Keratinocyte (primary cell): Measurements from ENCODE around the gene UNKL. TPM values are rescaled to one million over a fixed set of nuclear protein-coding genes. Genes with fewer than 3 reads are reported as not detected.

ENCODE experiments used
- DNase-seq: peaks from one replicate; pipeline ENCODE4 v3.0.0-alpha.2; 2011; ENCODE audit warnings: low read depth, missing footprints, low spot score
- FAIRE-seq: peaks from 2 replicates; lab custom pipeline; 2011; peaks lifted over from hg19 to GRCh38; lab: Jason Lieb, UNC
- H2AFZ ChIP-seq: 2 replicates; pipeline ENCODE4 v1.6.0; 2012; ENCODE audit warnings: low read length, control low read depth, inconsistent platforms; ENCODE audit not compliant: control insufficient read depth
- H3K27ac ChIP-seq: 2 replicates; pipeline ENCODE4 v1.5.1; 2011; ENCODE audit warnings: low read length; ENCODE audit not compliant: control insufficient read depth, insufficient read depth
- H3K27me3 ChIP-seq: 3 replicates; pipeline ENCODE4 v1.6.0; 2011; ENCODE audit warnings: low read length; ENCODE audit not compliant: control insufficient read depth, insufficient read depth; ENCODE audit errors: extremely low read depth
- H3K36me3 ChIP-seq, 2 experiments: 2 replicates in 1 of 2; 3 replicates in 1 of 2; pipeline ENCODE4 v1.5.1; 2011; ENCODE audit warnings: low read length in 2 of 2, mild to moderate bottlenecking in 1 of 2; ENCODE audit not compliant: control insufficient read depth in 2 of 2, insufficient read depth in 2 of 2; ENCODE audit errors: extremely low read depth in 1 of 2
- H3K4me1 ChIP-seq: 3 replicates; pipeline ENCODE4 v1.5.1; 2011; ENCODE audit warnings: low read length; ENCODE audit not compliant: control insufficient read depth, insufficient read depth; ENCODE audit errors: extremely low read depth
- H3K4me2 ChIP-seq: 3 replicates; pipeline ENCODE4 v1.6.0; 2011; ENCODE audit warnings: low read depth, low read length; ENCODE audit not compliant: control insufficient read depth, insufficient read depth; ENCODE audit errors: extremely low read depth
- H3K4me3 ChIP-seq, 3 experiments: fragments of 200-600 bp in 1 of 3; sonication (generic) in 1 of 3; 2 replicates in 2 of 3; 3 replicates in 1 of 3; pipeline ENCODE4 v1.5.1; 2011 to 2016; ENCODE audit warnings: low read length in 3 of 3, mild to moderate bottlenecking in 3 of 3, control low read depth in 2 of 3, inconsistent platforms in 1 of 3, low read depth in 1 of 3, mixed read lengths in 1 of 3, mixed run types in 1 of 3, moderate library complexity in 1 of 3; ENCODE audit not compliant: control insufficient read depth in 2 of 3, insufficient read depth in 2 of 3; ENCODE audit errors: extremely low read depth in 1 of 3
- H3K79me2 ChIP-seq: 2 replicates; pipeline ENCODE4 v1.6.0; 2012; ENCODE audit warnings: low read length; ENCODE audit not compliant: control insufficient read depth, insufficient read depth
- H3K9ac ChIP-seq: 3 replicates; pipeline ENCODE4 v1.6.0; 2011; ENCODE audit warnings: low read length; ENCODE audit not compliant: control insufficient read depth, insufficient read depth; ENCODE audit errors: extremely low read depth
- H3K9me1 ChIP-seq: 3 replicates; pipeline ENCODE4 v1.6.0; 2011; ENCODE audit warnings: low read length; ENCODE audit not compliant: control insufficient read depth, insufficient read depth; ENCODE audit errors: extremely low read depth
- H3K9me3 ChIP-seq: 2 replicates; pipeline ENCODE4 v1.5.1; 2012; ENCODE audit warnings: low read depth, low read length; ENCODE audit not compliant: control insufficient read depth
- H4K20me1 ChIP-seq: 3 replicates; pipeline ENCODE4 v1.6.0; 2011; ENCODE audit warnings: low read length; ENCODE audit not compliant: control insufficient read depth, insufficient read depth; ENCODE audit errors: extremely low read depth
- EZH2 ChIP-seq: IDR thresholded peaks from one replicate; pipeline ENCODE4 v1.6.1; 2012; ENCODE audit warnings: inconsistent platforms, mild to moderate bottlenecking, low read length, moderate library complexity
- dilution Hi-C: fragments of 300-500 bp; cut with MboI; formaldehyde crosslinking; loops from one replicate; pipeline ENCODE4 v1.7.0; 2020; ENCODE audit warnings: low sequenced_read_pairs; ENCODE audit not compliant: extremely low pct_ligation_motif_present
- polyA plus RNA-seq, 5 experiments: library from polyadenylated mRNA; depleted of rRNA in 3 of 5; stranded (reverse) in 3 of 5; stranded (forward) in 1 of 5; unstranded in 1 of 5; fragments of >200 nt; gene quantifications; 1 replicate in 1 of 5; 2 replicates in 3 of 5; 3 replicates in 1 of 5; pipeline versions ENCODE4 v1.2.1 to v1.2.3, GENCODE V29; 2011 to 2012; ENCODE audit warnings: missing spikeins in 2 of 5, low read depth in 1 of 5, low replicate concordance in 1 of 5
- TF ChIP-seq, protein P1 (sequence below), 3 experiments: IDR thresholded peaks in 1 of 3; conservative IDR thresholded peaks in 1 of 3; optimal IDR thresholded peaks in 1 of 3; 2 replicates in 2 of 3; 3 replicates in 1 of 3; pipeline versions ENCODE3 to v1.5.1; 2011; ENCODE audit warnings: low read length in 3 of 3, mild to moderate bottlenecking in 3 of 3, moderate library complexity in 2 of 3, control low read depth in 1 of 3, inconsistent platforms in 1 of 3; ENCODE audit not compliant: insufficient read depth in 2 of 3; ENCODE audit errors: extremely low read depth in 1 of 3

Gene UNKL
- polyA plus RNA-seq, 1 donor (not counting 4 experiments of a cell fraction or from before 2014, with no cell fraction given), result 2.3 TPM

- Histone ChIP-seq H2AFZ (no peak overlapping the region), H3K36me3 (peaks cover 0 to 6% of the 10 kb centered on the region in 2 experiments), H3K9ac (no peak overlapping the region), H4K20me1 (no peaks in the 10 kb centered on the region), H3K27ac (no peak overlapping the region), H3K9me1 (no peaks in the 10 kb centered on the region), H3K4me1 (no peaks in the 10 kb centered on the region), H3K9me3 (no peaks in the 10 kb centered on the region), H3K4me2 (no peak overlapping the region), H3K27me3 (no peaks in the 10 kb centered on the region), H3K4me3 (no peak overlapping the region), H3K79me2 (no peaks in the 10 kb centered on the region)
- DNase-seq (no peak), FAIRE-seq (no peak)
- dilution Hi-C loops, result no loop called here
- no peak for TF ChIP-seq EZH2
- TF ChIP-seq, protein P1, sequence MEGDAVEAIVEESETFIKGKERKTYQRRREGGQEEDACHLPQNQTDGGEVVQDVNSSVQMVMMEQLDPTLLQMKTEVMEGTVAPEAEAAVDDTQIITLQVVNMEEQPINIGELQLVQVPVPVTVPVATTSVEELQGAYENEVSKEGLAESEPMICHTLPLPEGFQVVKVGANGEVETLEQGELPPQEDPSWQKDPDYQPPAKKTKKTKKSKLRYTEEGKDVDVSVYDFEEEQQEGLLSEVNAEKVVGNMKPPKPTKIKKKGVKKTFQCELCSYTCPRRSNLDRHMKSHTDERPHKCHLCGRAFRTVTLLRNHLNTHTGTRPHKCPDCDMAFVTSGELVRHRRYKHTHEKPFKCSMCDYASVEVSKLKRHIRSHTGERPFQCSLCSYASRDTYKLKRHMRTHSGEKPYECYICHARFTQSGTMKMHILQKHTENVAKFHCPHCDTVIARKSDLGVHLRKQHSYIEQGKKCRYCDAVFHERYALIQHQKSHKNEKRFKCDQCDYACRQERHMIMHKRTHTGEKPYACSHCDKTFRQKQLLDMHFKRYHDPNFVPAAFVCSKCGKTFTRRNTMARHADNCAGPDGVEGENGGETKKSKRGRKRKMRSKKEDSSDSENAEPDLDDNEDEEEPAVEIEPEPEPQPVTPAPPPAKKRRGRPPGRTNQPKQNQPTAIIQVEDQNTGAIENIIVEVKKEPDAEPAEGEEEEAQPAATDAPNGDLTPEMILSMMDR (optimal IDR thresholded peaks at IDR 0.05 in 1 of 3, IDR thresholded peaks at IDR 0.05 in 1 of 3, conservative IDR thresholded peaks at IDR 0.05 in 1 of 3; ENCODE audit: extremely low read depth in 1 of 3, insufficient read depth in 2 of 3, low read length in 3 of 3), result no peak
These were observed 24.7 kb downstream of the UNKL start for GRCh38 chr16:1389762-1390161.

DNA sequence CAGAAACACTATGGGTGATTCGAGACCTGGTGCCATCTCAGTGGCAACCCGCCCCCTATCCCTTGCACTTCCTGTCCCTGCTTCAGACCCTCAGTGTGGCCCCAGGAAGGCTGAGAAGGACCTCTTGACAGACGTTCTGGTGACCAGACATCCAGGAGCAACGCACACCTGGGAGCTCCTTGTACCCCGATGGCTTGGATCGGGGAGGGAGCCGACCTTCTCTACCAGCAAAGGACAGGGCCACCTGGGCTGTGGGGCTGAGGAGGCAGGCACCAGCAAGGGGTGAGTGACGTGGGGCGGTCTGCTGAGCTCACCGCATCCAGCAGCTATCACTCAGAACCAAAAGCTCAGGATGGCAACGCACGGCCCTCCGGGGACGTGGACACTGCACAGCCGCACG is 27.2 kb downstream of the UNKL start:
- no peak overlapping the region for H3K4me2 ChIP-seq
- H3K36me3 ChIP-seq, result peaks cover 0 to 4% of the 10 kb centered on the region in 2 experiments
- no peaks in the 10 kb centered on the region for H3K4me1 ChIP-seq
- no peaks in the 10 kb centered on the region for H3K9me1 ChIP-seq
- DNase-seq (no peak), FAIRE-seq (no peak)
- no peaks in the 10 kb centered on the region for H3K79me2 ChIP-seq
- no peaks in the 10 kb centered on the region for H3K9me3 ChIP-seq
- no peak overlapping the region for H3K4me3 ChIP-seq
- no peaks in the 10 kb centered on the region for H4K20me1 ChIP-seq
- H3K27me3 ChIP-seq, result no peaks in the 10 kb centered on the region
- no peak overlapping the region for H3K9ac ChIP-seq
- no peak overlapping the region for H3K27ac ChIP-seq
- dilution Hi-C loops, result no loop called here
- no peak for TF ChIP-seq EZH2
- TF ChIP-seq, protein P1 (optimal IDR thresholded peaks at IDR 0.05 in 1 of 3, IDR thresholded peaks at IDR 0.05 in 1 of 3, conservative IDR thresholded peaks at IDR 0.05 in 1 of 3; ENCODE audit: extremely low read depth in 1 of 3, insufficient read depth in 2 of 3, low read length in 3 of 3), result no peak
- H2AFZ ChIP-seq, result no peak overlapping the region
